NK-92 (cell line): Measurements from ENCODE around the gene PACRG.

Experiments
- DNase-seq: peaks from one replicate; lab custom pipeline; 2025; ENCODE audit not compliant: unreplicated experiment; lab: John Stamatoyannopoulos, UW

PACRG gene

GRCh38 chr6:162773996-162774395 lies 46.2 kb downstream of the PACRG start:
- DNase-seq: no peak

- DNase-seq: no peak
Measured at GRCh38 chr6:162777091-162777490, 49.3 kb downstream of the PACRG start.

DNA sequence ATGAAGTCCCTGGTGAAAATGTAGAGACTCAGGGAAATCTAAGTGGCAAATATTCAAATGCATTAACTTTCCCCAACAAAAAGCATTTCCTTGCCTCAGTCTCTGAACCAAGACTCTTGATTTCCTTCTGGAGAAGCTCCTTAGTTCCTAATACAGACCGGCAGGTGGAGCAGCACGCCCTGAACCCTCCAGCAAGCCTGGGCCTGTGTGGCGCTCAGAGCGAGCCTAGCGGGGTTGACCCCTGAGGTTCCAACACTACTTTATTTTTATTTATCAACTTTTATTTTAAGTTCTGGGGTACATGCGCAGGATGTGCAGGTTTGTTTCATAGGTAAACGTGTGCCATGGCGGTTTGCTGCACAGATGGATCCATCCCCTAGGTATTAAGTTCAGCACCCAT lies 50.8 kb downstream of the PACRG start:
- DNase-seq: no peak

DNA sequence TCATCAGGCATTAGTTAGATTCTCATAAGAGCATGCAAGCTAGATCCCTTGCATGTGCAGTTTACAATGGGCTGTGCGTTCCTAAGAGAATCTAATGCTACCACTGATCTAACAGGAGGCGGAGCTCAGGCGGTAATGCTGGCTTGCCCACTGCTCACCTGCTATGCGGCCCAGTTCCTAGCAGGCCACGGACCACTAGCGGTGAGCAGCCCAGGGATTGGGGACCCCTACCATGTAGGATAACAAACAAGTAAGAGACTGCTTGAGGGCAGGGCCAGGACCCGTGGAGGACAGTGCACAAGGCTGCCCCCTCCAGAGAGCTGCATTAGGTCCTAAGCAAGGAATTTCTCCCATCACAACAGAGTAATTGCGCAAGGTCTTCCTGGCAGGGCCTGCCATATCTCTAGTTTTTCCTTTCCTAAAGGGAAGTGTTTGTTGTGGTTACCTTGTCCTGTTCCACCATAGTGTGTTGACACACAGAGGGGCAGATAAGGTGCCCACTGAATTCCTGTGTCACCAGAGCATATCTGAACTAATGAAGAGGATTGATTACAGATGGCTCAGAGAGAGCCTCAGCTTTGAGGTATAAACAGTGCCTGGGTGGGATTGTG lies 58.0 kb downstream of the PACRG start:
- no peak for DNase-seq

- no peak for DNase-seq
Measured at GRCh38 chr6:162798546-162799266, 70.9 kb downstream of the PACRG start.

DNA sequence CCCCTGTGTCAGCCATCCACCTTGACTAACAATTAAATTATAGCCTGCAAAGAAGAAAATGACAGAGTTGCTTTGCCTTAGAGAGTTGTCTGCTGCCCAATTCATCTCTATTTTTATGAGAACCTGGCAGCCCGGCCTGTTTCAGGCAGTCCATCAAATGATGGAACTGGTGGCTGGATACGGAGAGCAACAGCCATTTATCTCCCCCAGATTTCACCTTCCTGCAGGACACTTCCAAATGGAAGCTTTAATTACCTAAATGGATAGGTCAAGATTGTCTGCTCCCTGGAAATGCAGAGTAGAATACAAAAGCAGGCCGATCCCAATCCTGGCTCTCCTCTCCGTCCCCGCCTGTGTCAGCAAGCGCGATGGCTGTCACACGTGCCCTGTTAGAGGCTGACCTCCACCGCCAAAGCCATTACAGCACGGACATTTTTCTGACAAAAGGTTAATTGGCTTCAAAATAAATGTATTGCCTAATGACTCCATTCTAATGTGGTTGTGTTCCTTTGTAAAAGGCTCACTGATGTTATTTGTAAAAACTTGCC lies 86.7 kb downstream of the PACRG start:
- no peak for DNase-seq

- DNase-seq: no peak
Measured at GRCh38 chr6:162817196-162817595, 89.4 kb downstream of the PACRG start.

- DNase-seq: no peak
Measured at GRCh38 chr6:162819284-162819683, 91.5 kb downstream of the PACRG start.

DNA sequence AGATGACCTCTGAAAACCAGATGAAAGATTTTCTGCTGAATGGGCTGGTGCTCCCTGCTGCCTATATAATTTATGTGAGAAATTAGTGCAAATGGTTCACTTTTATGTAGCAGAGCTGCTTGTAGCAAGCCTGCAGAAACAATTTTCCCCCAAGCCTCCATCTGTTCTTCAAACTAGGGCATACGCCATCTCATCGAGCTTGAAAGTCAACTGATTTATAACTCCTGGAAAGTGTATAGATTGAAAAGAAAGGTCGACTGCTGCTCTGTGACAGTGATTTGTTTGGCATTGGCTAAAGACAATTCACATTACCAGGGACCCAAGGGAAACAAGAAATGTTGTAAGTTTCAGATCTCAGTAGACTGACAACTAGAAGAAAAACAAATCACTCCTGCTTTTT lies 93.3 kb downstream of the PACRG start:
- no peak for DNase-seq

- no peak for DNase-seq
Measured at GRCh38 chr6:162825597-162825996, 97.8 kb downstream of the PACRG start.

- no peak for DNase-seq
Measured at GRCh38 chr6:162829013-162829742, 101.4 kb downstream of the PACRG start.

GRCh38 chr6:162833776-162834175 lies 106.0 kb downstream of the PACRG start:
- no peak for DNase-seq

DNA sequence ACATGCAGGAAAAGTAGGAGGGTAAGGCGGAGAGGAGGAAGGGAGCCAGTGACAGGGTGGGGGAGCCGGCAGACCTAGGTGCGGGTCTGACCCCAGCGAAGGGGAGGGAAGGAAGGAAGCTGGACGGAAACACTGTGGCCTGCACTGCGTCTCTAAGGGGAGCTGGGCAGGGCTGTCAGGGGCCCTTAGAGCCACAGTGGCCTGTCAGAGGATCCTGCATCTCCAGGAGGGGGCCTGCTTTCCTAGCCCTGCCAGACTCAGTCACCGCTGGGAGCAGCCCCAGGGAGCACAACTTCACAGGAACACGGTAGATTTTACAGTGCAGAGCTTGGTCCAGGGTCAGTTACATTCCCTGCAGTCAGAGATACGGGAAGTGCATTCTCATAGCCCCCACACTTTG lies 118.2 kb downstream of the PACRG start:
- no peak for DNase-seq

DNA sequence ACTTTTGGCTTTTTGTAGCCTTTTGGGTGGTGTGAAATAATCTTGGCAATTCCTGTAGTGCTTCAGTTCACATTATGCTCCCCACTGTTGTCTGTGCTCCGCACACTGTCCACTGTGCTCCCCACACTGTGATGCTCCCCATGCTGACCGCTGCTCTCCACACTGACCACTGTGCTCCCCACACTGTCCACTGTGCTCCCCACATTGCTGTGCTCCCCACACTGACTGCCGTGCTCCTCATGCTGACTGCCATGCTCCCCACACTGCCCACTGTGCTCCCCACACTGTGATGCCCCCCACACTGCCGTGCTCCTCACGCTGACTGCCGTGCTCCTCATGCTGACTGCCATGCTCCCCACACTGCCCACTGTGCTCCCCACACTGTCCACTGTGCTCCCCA lies 118.9 kb downstream of the PACRG start:
- DNase-seq: no peak

DNA sequence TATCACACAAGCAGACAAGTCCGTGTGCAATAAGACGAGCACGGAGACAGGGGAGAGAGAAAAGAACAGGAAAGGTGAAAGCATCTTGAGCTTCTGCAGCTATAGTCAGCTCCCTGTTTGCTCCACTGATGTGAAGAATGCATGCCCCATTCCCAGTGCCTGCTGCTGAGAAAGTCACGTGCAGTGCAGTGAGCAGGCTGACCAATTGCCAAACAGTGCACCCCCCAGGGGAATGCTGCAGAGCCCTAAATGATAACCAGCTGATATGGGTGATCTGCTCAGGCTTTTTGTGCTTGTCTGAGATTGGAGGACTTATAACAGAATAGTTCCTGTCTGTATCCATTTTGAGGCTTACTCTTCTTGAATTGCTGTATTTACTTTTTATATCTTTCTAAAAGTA lies 121.5 kb downstream of the PACRG start:
- DNase-seq: no peak

- DNase-seq: no peak
Measured at GRCh38 chr6:162852192-162852591, 124.4 kb downstream of the PACRG start.

GRCh38 chr6:162852840-162853577 lies 125.2 kb downstream of the PACRG start:
- DNase-seq: no peak

GRCh38 chr6:162854228-162854627 lies 126.5 kb downstream of the PACRG start:
- DNase-seq: no peak

GRCh38 chr6:162854734-162855191 lies 127.0 kb downstream of the PACRG start:
- no peak for DNase-seq

DNA sequence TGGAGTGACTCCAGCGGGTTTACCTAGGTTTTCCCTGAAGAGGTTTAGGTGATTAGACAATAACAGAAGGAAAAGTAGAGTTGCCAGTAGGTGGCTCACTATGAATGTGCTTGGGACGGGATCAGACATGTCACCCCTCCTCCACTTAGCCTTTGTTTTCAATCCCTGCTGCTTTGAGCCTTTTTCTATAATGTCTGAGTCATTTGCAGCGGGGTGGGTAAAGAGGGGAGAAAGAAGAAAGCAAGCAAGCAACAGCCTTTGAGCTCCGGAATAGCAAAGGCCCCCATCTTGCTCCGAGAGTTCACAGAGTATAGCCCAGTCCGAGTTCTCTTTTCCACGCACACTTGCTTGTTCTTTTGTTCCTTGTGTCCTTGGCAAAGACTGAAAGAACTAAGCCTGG lies 129.1 kb downstream of the PACRG start:
- no peak for DNase-seq

DNA sequence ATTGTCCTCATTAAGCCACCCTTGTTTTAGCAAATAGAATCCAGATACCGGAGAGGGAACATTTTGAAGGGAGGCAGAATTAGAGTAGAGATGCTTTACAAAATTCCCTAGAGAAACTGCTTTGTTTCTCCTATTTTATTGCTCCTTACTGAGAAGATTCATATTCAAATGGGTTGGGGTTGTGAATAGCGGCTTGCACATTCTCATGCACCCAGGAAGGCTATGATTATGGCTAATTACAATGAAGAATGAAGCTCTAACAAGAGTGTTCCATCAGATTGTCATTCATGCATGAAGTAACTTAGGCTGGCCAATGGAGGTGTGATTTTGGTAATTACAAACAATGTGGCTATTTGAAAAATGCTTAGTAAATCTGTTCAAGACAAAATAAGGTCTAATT lies 129.6 kb downstream of the PACRG start:
- DNase-seq: no peak
